HUDEP-2 (cell line): ENCODE measurements around the gene BDH2.

Experiments
- DNase-seq, 76 experiments: peaks; one replicate each; lab custom pipeline; 2025; ENCODE audit not compliant: unreplicated experiment in 76 of 76; lab: John Stamatoyannopoulos, UW

BDH2 gene

DNA sequence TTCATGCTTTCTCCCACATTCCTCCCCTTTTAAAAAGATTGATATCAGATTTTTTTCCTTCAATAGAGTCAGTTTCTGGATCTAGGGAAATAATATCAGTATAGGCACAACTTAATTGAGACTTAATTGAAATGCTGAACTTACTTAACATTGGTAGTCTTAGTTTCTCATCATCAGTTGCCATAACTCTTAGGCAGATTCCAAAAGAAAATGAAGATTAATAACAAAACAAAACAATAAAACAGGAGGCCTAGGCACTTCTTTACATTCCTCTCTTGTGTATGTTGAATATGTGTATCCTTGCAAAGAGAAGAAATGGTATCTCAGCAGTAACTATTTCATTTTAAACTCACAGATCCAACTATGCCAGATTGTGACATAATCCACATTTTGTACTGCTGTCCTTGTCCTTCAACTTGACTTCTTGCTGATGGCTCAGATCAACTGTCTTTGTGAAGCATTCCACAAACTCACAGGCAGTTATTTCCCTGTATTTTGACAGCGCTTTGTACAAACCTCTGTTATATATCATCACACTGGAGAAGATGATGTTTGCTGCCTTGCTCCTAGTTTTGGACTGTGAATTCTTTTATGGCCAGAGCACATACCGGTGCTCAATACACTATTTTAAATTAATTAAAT lies 14.0 kb downstream of the BDH2 start:
- DNase-seq = no peak

GRCh38 chr4:103079621-103080020 lies 20.0 kb downstream of the BDH2 start:
- no peak for DNase-seq

DNA sequence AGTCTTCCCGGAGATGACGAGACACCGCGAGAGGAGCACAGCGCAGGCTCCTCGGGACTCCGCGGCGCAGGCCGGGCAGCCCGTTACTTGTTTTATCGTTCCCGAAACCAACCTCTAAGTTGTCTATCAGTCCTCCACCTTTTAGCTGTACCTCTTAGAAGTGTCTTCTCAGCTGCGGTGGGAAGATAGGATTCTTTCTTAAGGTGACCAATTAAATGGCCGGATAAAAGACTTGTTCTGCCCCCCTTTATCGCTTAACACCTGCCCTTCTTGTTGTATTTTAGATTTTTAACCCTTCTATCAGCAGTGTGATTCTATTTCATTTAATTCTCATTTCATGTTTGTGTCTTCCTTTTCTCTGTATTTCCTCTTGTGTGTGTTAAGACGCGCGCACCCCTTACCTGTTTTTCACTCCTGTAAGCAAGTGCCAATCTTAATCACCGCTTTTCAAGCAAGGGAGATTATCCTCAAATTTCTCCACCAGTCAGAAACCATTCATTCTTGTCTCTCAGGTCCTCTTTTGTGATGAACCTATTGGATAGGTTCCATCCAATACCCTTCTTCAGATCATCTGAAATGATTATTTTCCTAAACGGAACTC lies 22.8 kb downstream of the BDH2 start, which contains the start of gene SLC9B2:
TSS of gene SLC9B2 (minus strand) at position 15 of the 601 bp plus-strand sequence. CDS start 9,211 bp downstream, outside the sequence.
- DNase-seq = peak in 25 of 76 experiments; percentile 2 to 72 (median 39)

DNA sequence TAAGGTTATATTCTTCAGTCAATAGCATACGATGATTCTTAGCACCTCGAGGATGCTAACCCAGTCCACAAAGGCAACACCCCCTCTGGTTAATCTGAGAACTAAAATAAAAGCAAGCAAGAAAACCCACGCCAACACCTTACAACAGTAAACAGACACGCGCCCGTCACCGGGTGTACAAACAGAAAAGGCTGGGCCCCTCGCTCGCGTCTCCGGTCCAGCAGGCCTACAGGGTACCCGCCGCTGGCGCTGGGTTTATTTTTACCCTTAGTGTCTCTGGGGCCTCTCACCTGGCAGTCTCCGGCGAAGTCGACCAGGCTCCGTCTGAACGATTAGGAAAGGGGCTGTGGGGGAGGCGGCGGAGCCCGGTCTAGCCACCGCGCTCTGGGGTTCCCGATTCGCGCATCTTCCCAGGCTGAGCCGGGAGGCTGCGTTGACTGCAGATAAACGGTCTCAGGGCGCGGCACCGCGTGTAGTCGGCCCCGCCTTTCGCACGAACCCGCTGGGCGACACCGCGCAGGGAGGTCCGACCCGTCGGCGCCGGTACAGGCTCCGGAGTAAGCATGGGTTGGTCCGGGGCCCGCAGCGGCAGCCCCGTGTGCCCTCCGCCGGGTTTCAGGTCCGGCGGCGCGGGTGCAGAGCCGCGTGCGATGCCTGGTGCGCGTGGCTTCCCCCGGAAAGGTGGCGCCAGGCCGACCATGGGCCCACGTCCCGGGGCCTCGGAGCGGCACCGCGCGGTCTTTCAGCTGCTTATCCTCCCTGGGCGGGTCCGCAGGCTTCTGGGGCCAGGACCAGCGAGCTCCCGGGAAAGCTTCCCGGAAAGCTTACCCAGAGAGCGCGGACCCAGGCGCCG lies 23.5 kb downstream of the BDH2 start:
- DNase-seq = peak in 73 of 76 experiments; percentile 3 to 93 (median 64)

DNA sequence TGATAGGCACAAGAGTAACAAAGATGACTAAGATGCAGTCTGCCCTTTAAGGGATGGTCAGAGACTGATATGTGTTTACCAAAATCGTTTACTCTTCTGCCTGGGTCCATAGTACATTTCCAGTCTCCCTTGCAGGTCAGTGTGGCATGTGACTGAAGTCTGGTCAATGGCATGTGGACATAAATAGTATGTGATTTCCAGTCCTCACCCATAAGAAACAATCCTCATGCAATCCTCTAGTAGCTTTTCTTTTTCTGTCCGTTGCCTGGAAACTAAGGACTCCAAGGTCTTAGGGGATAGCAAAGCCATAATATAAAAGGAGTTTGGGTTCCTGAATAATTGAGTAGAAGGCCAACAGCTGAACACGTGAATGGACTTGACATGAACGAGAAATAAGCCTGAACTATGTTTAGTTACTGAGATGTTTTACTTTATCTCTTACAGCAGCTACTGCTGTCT lies 24.2 kb downstream of the BDH2 start:
- peak in 5 of 76 experiments; percentile 3 to 47 (median 13) for DNase-seq

- no peak for DNase-seq
Measured at GRCh38 chr4:103074744-103075434, 24.7 kb downstream of the BDH2 start.

DNA sequence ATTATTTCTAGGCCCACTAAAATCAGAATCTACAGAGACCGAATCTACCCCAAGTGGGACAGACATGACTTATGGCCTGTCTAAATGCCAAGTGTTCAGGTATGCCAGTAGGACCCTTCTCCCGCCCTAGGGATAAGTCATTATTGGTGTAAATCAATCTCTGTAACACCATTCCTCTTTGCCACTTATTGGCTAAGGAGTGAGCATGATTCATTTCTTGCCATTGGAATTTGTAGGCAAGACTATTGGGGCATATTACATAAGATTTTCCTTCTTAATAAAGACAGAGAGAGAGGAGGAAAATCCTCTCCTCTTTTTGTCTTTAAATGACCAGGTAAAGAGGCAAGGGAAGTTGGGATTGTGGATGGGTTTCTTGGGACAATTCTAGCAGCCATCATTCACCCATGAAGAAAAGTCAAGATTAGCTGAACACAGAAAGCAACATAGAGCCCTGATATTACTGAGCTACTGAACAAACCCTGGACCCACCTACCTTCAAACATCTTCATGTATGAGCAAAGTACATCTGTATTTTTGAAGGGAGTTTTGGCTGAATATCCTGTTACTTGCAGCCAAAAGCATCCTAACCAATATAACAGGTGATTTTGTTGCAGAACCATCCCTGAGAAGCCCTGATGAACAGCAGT lies 25.7 kb downstream of the BDH2 start:
- DNase-seq = no peak

GRCh38 chr4:103067841-103068547 lies 31.6 kb downstream of the BDH2 start:
- DNase-seq = no peak

GRCh38 chr4:103060453-103061148 lies 39.0 kb downstream of the BDH2 start:
- no peak for DNase-seq

DNA sequence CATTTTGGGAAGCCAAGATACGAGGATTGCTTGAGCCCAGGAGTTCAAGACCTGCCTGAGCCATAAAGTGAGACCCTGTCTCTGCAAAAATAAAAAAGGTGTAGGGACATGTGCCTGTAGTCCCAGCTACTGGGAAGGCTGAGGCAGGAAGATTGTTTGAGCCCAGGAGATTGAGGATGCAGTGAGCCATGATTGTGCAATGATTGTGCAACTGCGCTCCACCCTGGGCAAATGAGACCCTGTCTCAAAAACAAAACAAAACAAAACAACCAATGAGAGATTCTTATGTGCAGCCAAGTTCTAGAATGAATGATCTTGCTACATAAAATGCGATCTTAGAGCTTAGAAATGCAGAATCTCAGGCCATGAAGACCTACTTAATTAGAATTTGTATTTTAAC lies 45.6 kb downstream of the BDH2 start:
- DNase-seq = no peak

DNA sequence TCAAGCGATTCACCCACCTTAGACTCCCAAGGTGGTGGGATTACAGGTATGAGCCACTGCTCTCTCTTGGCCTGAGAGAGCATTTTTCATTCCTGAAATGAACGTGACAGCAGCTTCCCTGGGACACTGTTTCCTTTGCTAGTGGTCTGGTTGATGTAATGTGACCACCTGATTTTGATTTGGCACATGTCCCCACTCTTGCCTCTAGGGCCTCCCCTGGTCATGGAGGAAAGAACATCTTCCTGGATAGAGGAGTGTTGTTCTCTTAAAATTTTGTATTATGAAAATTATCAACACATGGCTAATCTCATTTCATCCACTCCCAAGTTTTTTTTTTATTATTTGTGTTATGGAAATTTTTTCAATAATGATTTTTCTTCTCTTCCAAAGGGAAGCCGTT lies 46.9 kb downstream of the BDH2 start:
- DNase-seq = no peak

GRCh38 chr4:103052145-103052544 lies 47.5 kb downstream of the BDH2 start:
- DNase-seq = no peak

GRCh38 chr4:103050736-103051436 lies 48.7 kb downstream of the BDH2 start:
- no peak for DNase-seq

DNA sequence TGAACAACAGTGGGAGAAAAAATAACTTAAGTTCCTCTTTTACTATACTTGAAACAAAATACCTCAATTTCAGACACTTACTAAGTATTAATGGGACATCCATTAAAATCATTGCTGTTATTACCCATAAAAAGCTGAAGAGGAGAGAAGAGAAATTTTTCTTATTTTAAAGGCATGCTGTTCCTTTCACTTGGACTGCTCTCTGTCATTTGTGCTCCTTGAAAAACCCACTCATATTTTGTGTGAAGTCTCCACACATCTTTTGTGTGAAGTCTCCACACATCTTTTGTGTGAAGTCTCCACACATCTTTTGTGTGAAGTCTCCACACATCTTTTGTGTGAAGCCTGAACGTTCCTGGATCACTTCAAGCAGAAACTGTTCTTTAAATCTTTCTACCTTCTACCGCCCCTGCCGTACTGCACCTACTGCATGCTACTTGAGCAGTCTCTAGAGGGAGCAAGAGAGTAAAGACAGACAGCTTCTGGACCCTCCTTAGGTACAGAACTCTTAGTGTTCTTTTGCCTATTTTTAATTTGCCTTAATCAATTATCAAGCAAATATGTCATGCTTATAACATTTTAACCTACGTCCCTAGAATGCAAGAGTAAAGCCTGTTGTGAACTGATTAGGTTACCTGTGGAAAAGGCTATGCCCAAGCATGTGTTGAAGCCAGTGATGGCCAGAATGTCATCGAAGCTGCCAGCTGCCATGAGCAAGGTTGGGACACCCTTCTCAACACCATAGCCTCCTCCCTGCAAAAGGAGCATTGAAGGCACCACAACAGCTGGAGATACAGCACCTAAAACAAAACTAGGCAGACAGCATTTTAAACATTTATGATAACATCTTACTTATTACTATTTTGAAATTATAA lies 53.0 kb downstream of the BDH2 start:
- DNase-seq = peak in 42 of 76 experiments; percentile 0 to 67 (median 12)

GRCh38 chr4:103044183-103044582 lies 55.5 kb downstream of the BDH2 start:
- no peak for DNase-seq

DNA sequence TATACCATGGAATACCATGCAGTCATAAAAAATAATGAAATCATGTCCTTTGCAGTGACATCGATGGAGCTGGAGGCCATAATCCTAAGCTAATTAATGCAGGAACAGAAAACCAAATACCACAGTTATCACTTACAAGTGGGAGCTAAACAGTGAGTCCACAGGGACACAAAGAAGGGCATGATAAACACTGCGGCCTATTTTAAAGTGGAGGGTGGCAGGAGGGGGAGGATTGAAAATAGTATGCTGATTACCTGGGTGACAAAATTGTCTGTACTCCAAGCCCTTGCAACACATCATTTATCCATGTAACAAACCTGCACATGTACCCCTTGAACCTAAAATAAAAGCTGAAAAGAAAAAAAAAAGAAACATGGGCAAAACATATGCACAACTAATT lies 63.5 kb downstream of the BDH2 start:
- no peak for DNase-seq

DNA sequence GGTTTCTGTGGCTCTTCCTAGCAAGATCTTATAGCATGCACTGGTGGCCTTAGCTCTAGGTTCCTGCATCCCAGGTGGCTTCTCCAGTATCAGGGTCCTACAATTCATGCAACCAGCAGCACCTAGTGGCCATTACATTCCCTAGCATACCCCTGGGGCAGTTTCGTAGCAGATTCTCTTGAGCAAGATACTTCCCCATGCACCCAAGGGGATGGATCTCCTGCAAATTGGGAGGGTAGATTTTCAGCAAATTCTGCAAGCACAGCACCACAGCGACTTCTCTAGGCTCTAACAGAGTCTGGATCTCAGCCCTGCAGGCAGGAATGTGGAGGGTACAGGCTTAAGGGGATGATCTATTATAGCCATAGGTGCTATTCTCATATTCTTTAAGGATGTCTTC lies 67.1 kb downstream of the BDH2 start:
- DNase-seq = peak in 59 of 76 experiments; percentile 0 to 55 (median 17)

- DNase-seq = no peak
Measured at GRCh38 chr4:103030791-103031190, 68.8 kb downstream of the BDH2 start.
